SJSA1 (cell line): ENCODE data around the gene KRT78. TPM values are rescaled to one million over a fixed set of nuclear protein-coding genes. Genes with fewer than 3 reads are reported as not detected.

ENCODE experiments used
- DNase-seq, 2 experiments: peaks; one replicate each; pipeline ENCODE4 v3.0.0-alpha.2; 2015 to 2020; ENCODE audit warnings: low spot score in 2 of 2, low read depth in 1 of 2
- H3K27ac ChIP-seq: fragments of 250-450 bp; sonication (Bioruptor Pico); 2 replicates; pipeline ENCODE4 v1.5.1; 2020; ENCODE audit warnings: mild to moderate bottlenecking, moderate library complexity
- H3K27me3 ChIP-seq: fragments of 250-450 bp; sonication (Bioruptor Pico); replicated peaks from 2 replicates; pipeline ENCODE4 v1.5.1; 2020; ENCODE audit warnings: mild to moderate bottlenecking, moderate library complexity
- H3K36me3 ChIP-seq: fragments of 250-450 bp; sonication (Bioruptor Pico); 2 replicates; pipeline ENCODE4 v1.5.1; 2020; ENCODE audit warnings: mild to moderate bottlenecking
- H3K4me1 ChIP-seq: fragments of 250-450 bp; sonication (Bioruptor Pico); replicated peaks from 2 replicates; pipeline ENCODE4 v1.6.1; 2021; ENCODE audit warnings: mild to moderate bottlenecking
- H3K4me3 ChIP-seq: fragments of 250-450 bp; sonication (Bioruptor Pico); 2 replicates; pipeline ENCODE4 v1.5.1; 2020; ENCODE audit warnings: mild to moderate bottlenecking
- H3K9me3 ChIP-seq: fragments of 250-450 bp; sonication (Bioruptor Pico); replicated peaks from 2 replicates; pipeline ENCODE4 v1.5.1; 2020; ENCODE audit warnings: mild to moderate bottlenecking
- total RNA-seq: library from RNA; depleted of rRNA; stranded (reverse); fragments of >200 nt; shearing (Covaris generic); gene quantifications from 2 replicates; pipeline ENCODE4 v1.2.3, GENCODE V29; 2014

The KRT78 gene
- total RNA-seq, 1 experiment from 2014 or later: 0.21 TPM

DNA sequence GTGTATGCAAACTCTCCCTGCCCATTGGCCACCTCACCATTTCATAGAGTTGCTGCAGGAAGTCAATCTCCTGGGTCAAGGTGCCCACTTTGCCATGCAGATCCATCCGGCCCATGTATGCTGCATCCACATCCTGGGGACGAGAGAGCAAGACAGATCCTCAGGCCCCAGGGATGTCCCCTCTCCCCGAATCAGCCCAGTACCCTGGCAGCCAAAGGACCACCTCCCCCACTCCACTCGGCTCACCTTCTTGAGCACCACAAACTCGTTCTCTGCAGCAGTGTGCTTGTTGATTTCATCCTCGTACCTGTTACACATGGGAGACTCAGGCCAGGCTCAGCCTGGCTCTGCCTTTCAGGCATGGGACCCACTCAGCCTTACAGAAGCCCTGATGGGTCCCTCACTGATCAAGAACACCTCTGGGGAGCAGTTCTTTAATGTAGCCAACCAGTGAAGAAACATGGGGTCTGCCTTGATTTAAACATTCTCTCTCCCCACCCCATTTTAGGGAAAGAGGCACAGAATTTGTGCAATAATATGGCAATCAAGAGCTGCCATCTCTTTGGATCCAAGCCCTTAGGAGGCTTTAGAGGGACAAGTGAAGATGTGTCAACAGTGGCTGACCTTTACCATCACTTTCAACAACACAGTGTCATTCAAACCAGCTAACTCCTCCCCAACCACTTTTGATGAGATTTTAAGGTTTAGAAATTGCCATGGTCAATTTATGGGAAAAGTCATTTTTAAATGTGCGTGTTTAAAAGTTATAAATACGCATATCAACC lies 18.6 kb downstream of the KRT78 start:
- DNase-seq: peak; percentile 80 to 96
- Histone ChIP-seq H3K4me3 (no peak overlapping the region), H3K27ac (no peak overlapping the region), H3K36me3 (no peaks in the 10 kb centered on the region), H3K4me1 (peaks cover 12% of the 10 kb centered on the region), H3K27me3 (peaks cover 63% of the 10 kb centered on the region), H3K9me3 (peaks cover 27% of the 10 kb centered on the region)

- DNase-seq: peak; percentile 81 to 82
- Histone ChIP-seq H3K27ac (no peak overlapping the region), H3K36me3 (no peaks in the 10 kb centered on the region), H3K9me3 (peaks cover 27% of the 10 kb centered on the region), H3K4me1 (peaks cover 11% of the 10 kb centered on the region), H3K27me3 (peaks cover 79% of the 10 kb centered on the region), H3K4me3 (no peak overlapping the region)
Observed at GRCh38 chr12:52828591-52829021, 20.2 kb downstream of the KRT78 start.

GRCh38 chr12:52828156-52828555 lies 20.6 kb downstream of the KRT78 start:
- peaks cover 11% of the 10 kb centered on the region for H3K4me1 ChIP-seq
- DNase-seq: peak in 1 of 2 experiments; percentile 65
- peaks cover 82% of the 10 kb centered on the region for H3K27me3 ChIP-seq
- H3K9me3 ChIP-seq: peaks cover 27% of the 10 kb centered on the region
- H3K4me3 ChIP-seq: no peak overlapping the region
- H3K36me3 ChIP-seq: no peaks in the 10 kb centered on the region
- H3K27ac ChIP-seq: no peak overlapping the region

DNA sequence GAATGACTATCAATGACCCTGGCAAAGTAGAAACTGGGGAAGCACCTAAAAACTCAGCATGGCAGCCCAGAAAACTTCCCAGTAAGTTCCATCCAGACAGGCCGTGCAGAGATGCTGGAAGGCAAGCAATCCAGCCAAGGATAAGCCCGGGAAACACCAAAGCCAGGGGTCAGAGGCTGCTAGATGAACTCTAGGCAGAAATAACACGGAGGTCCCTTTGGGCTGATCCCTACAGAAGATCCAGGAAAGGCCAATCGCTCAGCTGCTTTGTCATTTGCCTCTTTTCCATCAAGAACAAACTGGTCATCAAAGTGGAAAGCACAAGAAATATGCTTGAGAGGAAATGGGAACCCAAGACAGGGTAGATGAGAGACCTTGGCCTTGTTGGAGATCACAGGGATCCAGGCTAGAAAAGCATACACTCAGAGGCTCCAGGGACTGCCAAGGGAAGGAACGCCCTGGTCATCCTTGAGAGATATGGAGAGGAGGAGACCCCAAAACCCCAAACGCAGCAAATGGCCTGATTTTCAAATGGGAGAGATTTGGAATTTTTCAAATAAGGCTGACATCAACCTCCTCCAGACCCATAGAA lies 21.2 kb downstream of the KRT78 start:
- H3K36me3 ChIP-seq: no peaks in the 10 kb centered on the region
- H3K4me3 ChIP-seq: no peak overlapping the region
- peaks cover 27% of the 10 kb centered on the region for H3K9me3 ChIP-seq
- DNase-seq: peak in 1 of 2 experiments; percentile 95
- peaks cover 82% of the 10 kb centered on the region for H3K27me3 ChIP-seq
- no peak overlapping the region for H3K27ac ChIP-seq
- H3K4me1 ChIP-seq: peaks cover 11% of the 10 kb centered on the region

GRCh38 chr12:52826611-52827498 lies 21.9 kb downstream of the KRT78 start:
- Histone ChIP-seq H3K4me1 (peaks cover 14% of the 10 kb centered on the region), H3K9me3 (peaks cover 27% of the 10 kb centered on the region), H3K27me3 (peaks cover 82% of the 10 kb centered on the region), H3K27ac (no peak overlapping the region), H3K36me3 (no peaks in the 10 kb centered on the region), H3K4me3 (no peak overlapping the region)
- DNase-seq: peak; percentile 97 to 98

GRCh38 chr12:52825961-52826360 lies 22.8 kb downstream of the KRT78 start:
- DNase-seq: peak in 1 of 2 experiments; percentile 92
- Histone ChIP-seq H3K4me3 (no peak overlapping the region), H3K27me3 (peaks cover 82% of the 10 kb centered on the region), H3K36me3 (no peaks in the 10 kb centered on the region), H3K9me3 (peaks cover 24% of the 10 kb centered on the region), H3K4me1 (peaks cover 14% of the 10 kb centered on the region), H3K27ac (no peak overlapping the region)

- Histone ChIP-seq H3K9me3 (peaks cover 22% of the 10 kb centered on the region), H3K36me3 (no peaks in the 10 kb centered on the region), H3K27me3 (peaks cover 82% of the 10 kb centered on the region), H3K27ac (no peak overlapping the region), H3K4me1 (peaks cover 17% of the 10 kb centered on the region), H3K4me3 (no peak overlapping the region)
- DNase-seq: peak; percentile 85 to 96
Observed at GRCh38 chr12:52824741-52825410, 23.9 kb downstream of the KRT78 start.

DNA sequence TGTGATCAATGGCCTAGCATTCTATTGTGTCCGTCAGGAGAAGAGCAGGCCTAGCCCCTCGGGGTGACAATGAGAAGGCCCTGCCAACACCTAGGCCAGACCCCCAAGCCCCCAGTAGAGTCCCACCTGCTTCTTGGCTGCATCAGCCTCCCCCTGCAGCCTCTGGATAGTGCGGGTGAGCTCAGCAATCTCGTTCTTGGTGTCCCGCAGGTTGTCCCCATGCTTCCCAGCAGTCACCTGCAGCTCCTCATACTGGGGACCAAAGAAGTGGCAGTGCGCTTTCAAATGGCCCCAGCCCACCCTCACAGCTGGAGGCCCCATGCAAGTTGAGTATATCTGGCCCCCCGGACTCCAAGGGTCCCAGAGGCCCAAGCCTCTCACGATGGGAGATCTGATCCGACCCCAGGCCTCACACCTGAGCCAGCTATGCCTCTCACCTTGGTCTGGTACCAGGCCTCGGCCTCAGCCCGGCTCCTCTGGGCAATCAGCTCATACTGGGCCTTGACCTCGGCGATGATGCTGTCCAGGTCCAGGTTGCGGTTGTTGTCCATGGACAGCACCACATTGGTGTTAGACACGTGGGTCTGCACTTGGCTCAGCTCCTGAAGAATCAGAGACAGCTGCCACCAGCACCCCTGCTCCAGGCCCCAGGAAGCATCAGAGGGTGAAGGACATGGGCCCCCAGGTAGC lies 24.9 kb downstream of the KRT78 start:
- peak; percentile 75 to 98 for DNase-seq

DNA sequence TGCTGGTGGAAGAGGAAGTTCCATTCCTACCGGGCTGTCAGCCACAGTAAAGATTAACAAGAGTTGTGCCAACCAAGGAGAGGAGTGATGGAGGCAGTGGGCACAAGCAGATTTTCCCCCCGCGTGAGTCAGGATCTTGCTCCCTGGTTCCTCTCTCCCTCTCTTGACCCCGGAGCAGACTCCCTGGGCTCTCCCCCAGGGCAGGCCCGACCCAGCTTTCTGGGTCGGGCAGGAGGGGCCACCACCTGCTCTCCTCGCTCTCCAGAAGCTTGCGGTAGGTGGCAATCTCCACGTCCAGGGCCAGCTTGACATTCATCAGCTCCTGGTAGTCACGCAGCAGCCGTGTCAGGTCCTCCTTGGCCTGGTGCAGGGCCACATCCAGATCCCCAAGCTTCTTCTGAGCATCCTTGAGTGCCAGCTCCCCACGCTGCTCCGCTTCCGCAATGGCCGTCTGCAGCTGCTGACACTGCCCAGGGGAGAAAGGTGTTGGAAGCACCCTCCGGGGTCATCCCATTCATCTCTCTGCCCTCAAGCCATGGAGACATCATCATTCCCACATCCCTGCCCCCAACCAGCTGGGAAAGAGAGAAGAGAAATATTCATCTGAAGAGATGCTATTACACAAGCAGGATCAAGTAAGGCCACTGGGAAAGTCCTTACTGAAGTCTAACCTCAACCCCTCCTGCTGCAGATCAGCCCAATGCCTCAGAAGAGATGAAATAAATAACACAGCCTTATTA lies 25.9 kb downstream of the KRT78 start:
- H3K4me3 ChIP-seq: no peak overlapping the region
- peak; percentile 91 to 98 for DNase-seq

More for the DNA sequence above, 24.9 kb downstream of the KRT78 start:
- H3K4me1 ChIP-seq: peaks cover 18% of the 10 kb centered on the region
- H3K36me3 ChIP-seq: no peaks in the 10 kb centered on the region
- H3K4me3 ChIP-seq: no peak overlapping the region
- H3K27ac ChIP-seq: no peak overlapping the region
- H3K9me3 ChIP-seq: peaks cover 19% of the 10 kb centered on the region
- H3K27me3 ChIP-seq: peaks cover 82% of the 10 kb centered on the region

GRCh38 chr12:52821826-52822660 lies 26.8 kb downstream of the KRT78 start:
- no peak overlapping the region for H3K27ac ChIP-seq
- no peaks in the 10 kb centered on the region for H3K36me3 ChIP-seq
- no peak overlapping the region for H3K4me3 ChIP-seq
- peak in 1 of 2 experiments; percentile 98 for DNase-seq
- H3K27me3 ChIP-seq: peaks cover 90% of the 10 kb centered on the region
- peaks cover 11% of the 10 kb centered on the region for H3K4me1 ChIP-seq
- H3K9me3 ChIP-seq: peaks cover 17% of the 10 kb centered on the region

More for the DNA sequence above, 25.9 kb downstream of the KRT78 start:
- H3K4me1 ChIP-seq: peaks cover 18% of the 10 kb centered on the region
- H3K36me3 ChIP-seq: no peaks in the 10 kb centered on the region
- H3K9me3 ChIP-seq: peaks cover 11% of the 10 kb centered on the region
- H3K27me3 ChIP-seq: peaks cover 82% of the 10 kb centered on the region
- H3K27ac ChIP-seq: no peak overlapping the region

DNA sequence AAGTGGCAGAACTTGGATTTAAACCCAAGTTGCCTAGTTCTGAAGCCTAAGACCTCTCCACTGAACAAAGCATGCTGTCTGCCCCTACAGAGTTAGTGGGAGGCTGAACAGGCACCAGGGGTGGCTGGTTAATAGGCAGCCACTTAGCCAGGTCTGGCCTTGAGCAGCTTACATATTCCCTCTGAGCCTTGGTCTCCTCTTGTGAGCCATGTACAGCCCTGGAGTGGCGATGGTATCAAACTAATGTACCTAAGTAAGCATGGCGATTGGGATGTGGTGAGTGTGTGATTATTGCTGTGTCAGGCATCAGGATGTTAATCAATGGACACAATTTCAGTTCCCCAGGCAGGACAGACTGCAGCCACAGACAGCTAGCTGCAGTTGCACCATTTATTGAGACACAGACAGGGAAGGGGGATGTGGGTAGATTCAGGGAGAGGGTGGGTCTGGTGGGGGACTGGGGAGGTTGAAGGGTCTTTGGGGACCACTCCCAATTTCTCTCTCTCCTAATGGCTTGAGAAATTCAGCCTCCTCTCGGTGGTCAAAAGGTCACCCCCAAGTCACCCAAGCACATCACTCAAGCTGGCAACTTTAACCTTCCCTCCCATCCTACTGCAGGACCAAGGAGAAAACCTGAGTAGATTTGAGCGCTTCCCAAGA lies 27.6 kb downstream of the KRT78 start:
- peak in 1 of 2 experiments; percentile 94 for DNase-seq
- Histone ChIP-seq H3K4me3 (no peak overlapping the region), H3K27ac (no peak overlapping the region), H3K9me3 (peaks cover 15% of the 10 kb centered on the region), H3K27me3 (peaks cover 97% of the 10 kb centered on the region), H3K4me1 (peaks cover 6% of the 10 kb centered on the region; the same call in 1 of the 2 replicates), H3K36me3 (no peaks in the 10 kb centered on the region)
